Measurements from ENCODE around the gene ACRBP.
A peak's percentile ranks its signal among the peaks of the same experiment; 100 is the strongest.

ACRBP gene

DNA sequence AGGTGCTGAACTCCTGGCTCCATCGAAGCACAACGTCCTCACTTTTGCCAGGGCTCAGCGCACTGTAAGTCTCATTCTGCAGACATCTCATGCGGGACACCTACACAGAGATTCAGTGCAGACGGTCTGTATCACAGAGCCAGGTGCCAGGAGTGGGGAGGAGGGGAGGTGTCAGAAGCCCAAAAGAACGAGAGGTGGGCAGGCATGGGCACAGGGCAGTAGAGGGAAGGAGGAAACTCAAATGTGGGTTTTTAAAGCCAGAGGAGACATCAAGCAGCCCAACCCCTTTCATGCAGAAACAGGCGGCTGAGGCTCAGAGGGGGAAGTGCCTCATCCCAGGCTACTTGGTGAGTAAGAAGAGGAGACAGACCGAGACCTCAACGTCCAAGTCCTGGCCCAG is 8.9 kb downstream of the ACRBP start:
- no peak for TF ChIP-seq EZH2 (IDR thresholded peaks at IDR 0.05; ENCODE audit: borderline replicate concordance, low read depth, low read length, severe bottlenecking)
- no peak for TF ChIP-seq CTCF (IDR thresholded peaks at IDR 0.05; ENCODE audit: borderline replicate concordance, extremely low read depth, low read length, poor library complexity, severe bottlenecking)

DNA sequence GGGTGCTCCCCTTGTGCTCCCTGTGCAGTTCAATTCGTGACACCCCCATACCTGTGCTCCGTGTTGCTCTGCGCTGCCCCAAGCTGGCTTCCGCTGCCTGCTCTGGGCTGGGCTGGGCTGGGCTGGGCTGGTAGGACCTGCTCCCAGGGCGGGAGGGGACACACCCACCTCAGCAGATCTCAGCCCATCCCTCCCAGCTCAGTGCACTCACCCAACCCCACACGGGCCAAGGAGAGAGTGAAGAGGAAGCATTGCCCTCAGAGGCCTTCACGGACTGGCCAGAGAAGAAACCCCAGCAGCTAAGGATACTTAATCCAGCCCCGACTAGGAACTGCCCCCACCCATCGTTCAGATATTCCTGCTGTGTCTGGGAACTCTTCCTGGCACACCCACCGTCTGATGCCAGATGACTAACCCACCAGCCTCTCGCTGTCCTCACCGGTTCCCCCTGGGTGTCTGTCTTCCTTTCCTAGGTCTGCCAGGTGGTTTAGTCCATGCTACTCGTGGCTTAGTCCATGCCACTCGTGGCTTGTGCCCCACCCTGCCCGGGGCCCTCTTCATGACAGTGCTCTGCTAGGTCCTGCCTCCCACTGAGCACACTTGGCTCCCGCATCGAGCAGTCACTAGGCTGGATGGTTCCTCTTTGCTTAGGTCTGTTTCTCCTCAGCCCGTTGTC is 11.2 kb downstream of the ACRBP start, which contains the start of gene LPAR5:
Gene LPAR5 (minus strand): TSS at position 104 of the 676 bp plus-strand sequence. CDS start 14,711 bp downstream, outside the sequence.
- Histone ChIP-seq H3K4me3 (ENCODE audit: low read depth in 1 of 2, low read length in 2 of 2) (no peak within 1 kb of the TSS), H3K9ac (ENCODE audit: low read depth, low read length) (no peak within 1 kb of the TSS), H2AFZ (ENCODE audit: low read depth, low read length) (no peak within 1 kb of the TSS), H3K4me1 (ENCODE audit: insufficient read depth, low read length) (peaks cover 38% of the 10 kb centered on the region), H4K20me1 (ENCODE audit: insufficient read depth, low read length) (peaks cover 3% of the 10 kb centered on the region; the same call in 1 of the 2 replicates), H3K9me3 (ENCODE audit: insufficient read depth, low read length, severe bottlenecking) (no peaks in the 10 kb centered on the region), H3K79me2 (ENCODE audit: insufficient read depth, low read length) (no peaks in the 10 kb centered on the region), H3K27ac (ENCODE audit: low read length) (peak within 1 kb of the TSS; percentile 26; the same call in 1 of the 2 replicates), H3K4me2 (ENCODE audit: insufficient read depth, low read length) (no peak within 1 kb of the TSS), H3K27me3 (ENCODE audit: insufficient read depth, low read length, poor library complexity) (no peaks in the 10 kb centered on the region), H3K36me3 (ENCODE audit: insufficient read depth, low read length) (no peaks in the 10 kb centered on the region)
- ATAC-seq (ENCODE audit: insufficient read depth, low read depth) (no peak), DNase-seq (no peak)
- TF ChIP-seq CTCF (IDR thresholded peaks at IDR 0.05; ENCODE audit: borderline replicate concordance, extremely low read depth, low read length, poor library complexity, severe bottlenecking) (no peak), EZH2 (IDR thresholded peaks at IDR 0.05; ENCODE audit: borderline replicate concordance, low read depth, low read length, severe bottlenecking) (no peak)

More for the DNA sequence above, 8.9 kb downstream of the ACRBP start:
- Histone ChIP-seq H3K4me1 (ENCODE audit: insufficient read depth, low read length) (peaks cover 17% of the 10 kb centered on the region), H2AFZ (ENCODE audit: low read depth, low read length) (no peak overlapping the region), H3K9ac (ENCODE audit: low read depth, low read length) (no peak overlapping the region), H3K36me3 (ENCODE audit: insufficient read depth, low read length) (no peaks in the 10 kb centered on the region), H3K9me3 (ENCODE audit: insufficient read depth, low read length, severe bottlenecking) (no peaks in the 10 kb centered on the region), H3K79me2 (ENCODE audit: insufficient read depth, low read length) (no peaks in the 10 kb centered on the region), H3K4me3 (ENCODE audit: low read depth in 1 of 2, low read length in 2 of 2) (no peak overlapping the region), H3K27me3 (ENCODE audit: insufficient read depth, low read length, poor library complexity) (no peaks in the 10 kb centered on the region), H3K4me2 (ENCODE audit: insufficient read depth, low read length) (no peak overlapping the region), H4K20me1 (ENCODE audit: insufficient read depth, low read length) (peaks cover 3% of the 10 kb centered on the region; the same call in 1 of the 2 replicates), H3K27ac (ENCODE audit: low read length) (no peak overlapping the region)
- DNase-seq (no peak), ATAC-seq (ENCODE audit: insufficient read depth, low read depth) (no peak)

GRCh38 chr12:6635375-6635855 is 11.8 kb downstream of the ACRBP start:
- Histone ChIP-seq H3K4me1 (ENCODE audit: insufficient read depth, low read length) (peaks cover 38% of the 10 kb centered on the region), H3K9ac (ENCODE audit: low read depth, low read length) (no peak overlapping the region), H3K36me3 (ENCODE audit: insufficient read depth, low read length) (no peaks in the 10 kb centered on the region), H3K27me3 (ENCODE audit: insufficient read depth, low read length, poor library complexity) (no peaks in the 10 kb centered on the region), H3K27ac (ENCODE audit: low read length) (no peak overlapping the region), H3K4me2 (ENCODE audit: insufficient read depth, low read length) (no peak overlapping the region), H3K4me3 (ENCODE audit: low read depth in 1 of 2, low read length in 2 of 2) (no peak overlapping the region), H3K79me2 (ENCODE audit: insufficient read depth, low read length) (no peaks in the 10 kb centered on the region), H3K9me3 (ENCODE audit: insufficient read depth, low read length, severe bottlenecking) (no peaks in the 10 kb centered on the region), H2AFZ (ENCODE audit: low read depth, low read length) (no peak overlapping the region), H4K20me1 (ENCODE audit: insufficient read depth, low read length) (peaks cover 3% of the 10 kb centered on the region; the same call in 1 of the 2 replicates)
- ATAC-seq (ENCODE audit: insufficient read depth, low read depth) (peak; percentile 49), DNase-seq (peak; percentile 62)
- no peak for TF ChIP-seq EZH2 (IDR thresholded peaks at IDR 0.05; ENCODE audit: borderline replicate concordance, low read depth, low read length, severe bottlenecking)
- TF ChIP-seq CTCF (IDR thresholded peaks at IDR 0.05; ENCODE audit: borderline replicate concordance, extremely low read depth, low read length, poor library complexity, severe bottlenecking), result no peak

Data from DND-41 (cell line).